Measurements from ENCODE around the gene CTNNB1.
"Not testable (repeated sequence)": the region's sequence is repeated elsewhere in the genome, so short reads cannot be mapped to it uniquely, and the experiment has no call there.

Gene CTNNB1

GRCh38 chr3:41259449-41260062, 60.3 kb downstream of the CTNNB1 start:
- DNase-seq (ENCODE audit: low spot score): no peak

DNA sequence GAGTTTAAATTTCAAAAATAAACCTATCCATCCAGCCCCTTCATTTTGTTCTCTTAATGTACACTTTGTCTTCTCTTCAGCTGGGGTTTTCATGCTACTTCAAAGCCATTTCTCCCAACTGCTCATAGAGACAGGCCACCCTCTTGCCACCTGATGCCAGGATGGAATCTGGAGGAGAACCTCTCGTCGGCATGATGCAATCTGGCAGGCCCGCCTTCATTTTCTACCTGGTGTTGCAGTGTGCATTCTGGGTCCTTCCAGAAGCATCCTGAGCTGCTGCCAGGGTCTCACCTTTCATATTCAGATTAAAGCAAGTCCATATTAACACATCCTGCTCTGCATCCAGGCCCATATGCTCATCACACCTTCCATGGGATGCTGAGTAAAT, 60.8 kb downstream of the CTNNB1 start:
- no peak for DNase-seq (ENCODE audit: low spot score)

GRCh38 chr3:41265011-41265545, 65.8 kb downstream of the CTNNB1 start:
- no peak for DNase-seq (ENCODE audit: low spot score)

DNA sequence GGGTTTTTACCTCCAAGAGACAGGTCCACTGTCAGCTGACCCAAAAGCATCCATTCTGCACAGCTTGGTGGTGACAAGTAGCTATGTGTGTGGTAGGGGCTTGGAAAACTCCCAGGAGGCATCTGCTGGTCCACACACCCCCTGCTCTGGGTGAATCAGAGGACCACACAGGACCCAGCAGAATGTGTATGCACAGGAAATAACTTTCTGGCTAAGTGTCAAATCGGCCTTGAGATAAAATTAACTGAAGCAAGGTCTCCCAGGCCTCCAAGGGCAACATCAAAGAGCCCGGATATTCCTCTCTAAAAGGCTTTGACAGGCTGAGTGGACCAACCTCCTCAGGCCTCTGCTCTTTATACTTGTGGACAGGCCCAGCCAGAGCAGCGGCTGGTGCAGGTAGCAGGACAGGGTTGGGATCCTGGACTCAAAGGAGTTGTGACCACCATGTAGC, 66.5 kb downstream of the CTNNB1 start:
- DNase-seq (ENCODE audit: low spot score): no peak

DNA sequence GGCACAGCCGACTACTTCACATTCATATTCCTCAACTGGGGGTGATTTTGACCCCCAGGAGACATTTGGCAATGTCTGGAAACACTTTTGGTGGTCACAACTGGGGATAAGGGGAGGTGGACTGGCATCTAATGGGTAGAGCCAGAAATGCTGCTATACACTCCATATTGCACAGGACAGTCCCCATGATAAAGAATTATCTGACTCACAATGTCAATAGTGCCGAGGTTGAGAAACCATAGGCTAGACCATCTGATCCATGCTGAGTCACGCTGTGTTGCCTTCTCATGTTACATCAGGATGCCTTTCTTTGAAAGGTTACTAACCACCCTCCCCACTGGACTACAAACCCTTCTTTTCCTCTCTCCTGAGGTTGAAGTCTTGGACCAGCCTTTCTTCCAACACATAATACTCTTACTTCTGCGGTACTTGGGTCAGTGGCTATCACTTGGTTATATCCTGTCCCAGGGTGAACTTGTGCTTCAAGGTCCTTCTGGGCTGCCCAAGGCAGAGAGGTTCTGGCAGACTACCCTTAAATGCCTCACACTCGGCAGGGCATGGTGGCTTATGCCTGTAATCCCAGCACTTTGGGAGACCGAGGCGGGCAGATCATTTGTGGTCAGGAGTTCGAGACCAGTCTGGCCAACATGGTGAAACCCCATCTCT, 68.8 kb downstream of the CTNNB1 start:
- no peak for DNase-seq (ENCODE audit: low spot score)

GRCh38 chr3:41272667-41273066, 73.4 kb downstream of the CTNNB1 start:
- no peak for DNase-seq (ENCODE audit: low spot score)

DNA sequence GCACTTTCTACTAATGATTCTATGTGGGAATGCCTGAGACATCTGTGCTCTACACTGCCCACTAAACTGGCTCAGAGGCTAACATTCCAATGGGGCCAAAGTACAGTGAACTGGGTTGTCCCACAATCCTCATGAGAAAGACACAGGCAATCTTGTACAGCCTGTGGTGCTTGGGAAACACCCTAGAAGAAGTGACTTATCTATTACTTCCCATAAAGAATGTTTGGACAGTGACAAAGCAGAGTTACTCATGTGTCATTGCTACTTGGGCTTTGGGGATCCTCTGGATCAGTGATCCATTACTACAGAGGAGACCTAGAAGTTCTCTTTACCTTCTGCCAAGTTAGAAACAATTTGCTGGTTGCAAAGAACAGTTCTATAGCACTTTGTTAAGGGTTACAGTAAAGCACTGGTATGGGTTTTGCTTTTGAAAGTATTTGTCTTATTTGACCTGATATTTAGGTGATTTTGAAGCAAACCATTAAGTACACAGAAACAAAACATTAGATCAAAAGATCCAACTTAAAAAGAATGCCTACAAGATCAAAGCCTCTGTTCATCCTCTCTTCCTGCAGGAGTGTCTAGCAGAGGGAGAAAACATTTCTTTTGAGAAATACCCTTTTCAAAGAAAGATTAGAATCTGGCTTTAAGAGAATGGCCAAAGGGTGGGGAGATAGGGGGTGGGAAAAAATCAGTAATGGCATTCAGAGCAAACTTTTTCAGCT, 75.8 kb downstream of the CTNNB1 start:
- no peak for DNase-seq (ENCODE audit: low spot score)

GRCh38 chr3:41276191-41276590, 76.9 kb downstream of the CTNNB1 start:
- DNase-seq (ENCODE audit: low spot score): no peak

DNA sequence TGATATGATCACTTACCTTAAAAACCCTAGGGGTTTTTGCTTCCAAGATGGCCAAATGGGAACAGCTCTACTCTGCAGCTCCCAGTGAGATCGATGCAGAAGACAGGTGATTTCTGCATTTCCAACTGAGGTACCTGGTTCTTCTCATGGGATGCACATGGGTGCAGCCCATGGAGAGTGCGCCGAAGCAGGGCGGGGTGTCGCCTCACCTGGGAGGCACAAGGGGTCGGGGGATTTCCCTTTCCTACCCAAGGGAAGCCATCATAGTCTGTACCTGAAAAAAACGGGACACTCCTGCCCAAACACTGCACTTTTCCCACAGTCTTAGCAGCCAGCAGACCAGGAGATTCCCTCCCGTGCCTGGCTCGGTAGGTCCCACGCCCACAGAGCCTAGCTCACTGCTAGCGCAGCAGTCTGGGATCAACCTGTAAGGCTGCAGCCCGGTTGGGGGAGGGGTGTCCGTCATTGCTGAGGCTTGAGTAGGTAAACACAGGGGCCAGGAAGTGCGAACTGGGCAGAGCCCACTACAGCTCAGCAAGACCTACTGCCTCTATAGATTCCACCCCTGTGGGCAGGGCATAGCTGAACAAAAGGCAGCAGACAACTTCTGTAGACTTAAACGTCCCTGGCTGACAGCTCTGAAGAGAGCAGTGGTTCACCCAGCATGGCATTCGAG, 78.6 kb downstream of the CTNNB1 start:
- DNase-seq (ENCODE audit: low spot score): no peak

DNA sequence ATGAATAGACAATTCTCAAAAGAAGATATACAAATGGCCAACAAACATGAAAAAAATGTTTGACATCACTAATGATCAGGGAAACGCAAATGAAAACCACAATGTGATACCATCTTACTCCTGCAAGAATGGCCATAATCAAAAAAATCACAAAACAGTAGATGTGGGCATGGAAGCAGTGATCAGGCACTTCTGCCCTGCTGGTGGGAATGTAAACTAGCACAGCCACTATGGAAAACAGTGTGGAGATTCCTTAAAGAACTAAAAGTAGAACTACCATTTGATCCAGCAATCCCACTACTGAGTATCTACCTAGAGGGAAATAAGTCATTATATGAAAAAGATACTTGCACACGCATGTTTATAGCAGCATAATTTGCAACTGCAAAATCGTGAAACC, 85.6 kb downstream of the CTNNB1 start:
- not testable (repeated sequence) for DNase-seq (ENCODE audit: low spot score)

DNA sequence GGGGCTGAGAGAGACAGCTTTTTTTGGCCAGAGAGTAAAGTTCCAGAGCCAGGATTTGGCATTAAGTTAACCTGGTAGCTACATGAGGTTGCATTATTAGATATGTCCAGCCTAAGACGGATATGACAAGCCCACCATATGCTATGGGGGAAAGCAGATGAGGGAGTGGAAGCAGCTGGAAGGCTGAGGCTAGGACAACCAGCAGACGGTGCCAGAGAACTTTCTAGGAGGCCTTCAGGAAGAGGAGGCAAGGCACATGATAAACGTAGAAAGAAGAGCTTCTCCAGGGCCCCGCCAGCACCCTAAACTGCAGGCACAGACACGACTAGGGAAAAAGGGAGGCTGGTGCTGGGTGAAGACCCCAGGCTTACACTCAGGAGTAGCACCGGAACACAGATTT, 87.0 kb downstream of the CTNNB1 start:
- no peak for DNase-seq (ENCODE audit: low spot score)

DNA sequence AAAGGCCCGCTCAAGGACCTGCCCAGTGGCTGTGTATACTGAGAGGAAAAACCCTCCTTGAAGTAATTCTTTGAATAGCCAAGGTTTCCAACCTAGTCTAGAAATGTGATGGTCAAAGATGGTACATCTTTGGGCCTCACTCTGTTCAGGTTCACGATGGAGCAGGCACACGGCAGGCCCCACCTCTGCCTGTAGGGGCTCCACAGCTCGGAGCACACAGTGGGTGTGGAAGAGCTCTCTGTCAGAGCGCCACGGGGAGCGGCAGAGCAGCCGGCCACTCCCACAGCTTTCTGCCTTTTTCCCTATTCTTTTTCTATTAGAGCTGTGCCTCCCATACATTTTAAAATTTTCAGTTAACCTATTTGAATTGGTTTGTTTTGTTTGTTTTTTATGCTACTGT, 89.5 kb downstream of the CTNNB1 start:
- DNase-seq (ENCODE audit: low spot score): no peak

Data from D341Med (cell line).